NCI-H2107 treated with DMSO at 0.1 percent for 48 hours (cell line): ENCODE results near the gene NUFIP1.
"Not testable (repeated sequence)": the region's sequence is repeated elsewhere in the genome, so short reads cannot be mapped to it uniquely, and the experiment has no call there.

ENCODE experiments used
- DNase-seq: peaks from one replicate; lab custom pipeline; 2025; ENCODE audit not compliant: unreplicated experiment; lab: John Stamatoyannopoulos, UW

Gene NUFIP1

GRCh38 chr13:44920013-44920412 is 69.3 kb downstream of the NUFIP1 start:
- no peak for DNase-seq

DNA sequence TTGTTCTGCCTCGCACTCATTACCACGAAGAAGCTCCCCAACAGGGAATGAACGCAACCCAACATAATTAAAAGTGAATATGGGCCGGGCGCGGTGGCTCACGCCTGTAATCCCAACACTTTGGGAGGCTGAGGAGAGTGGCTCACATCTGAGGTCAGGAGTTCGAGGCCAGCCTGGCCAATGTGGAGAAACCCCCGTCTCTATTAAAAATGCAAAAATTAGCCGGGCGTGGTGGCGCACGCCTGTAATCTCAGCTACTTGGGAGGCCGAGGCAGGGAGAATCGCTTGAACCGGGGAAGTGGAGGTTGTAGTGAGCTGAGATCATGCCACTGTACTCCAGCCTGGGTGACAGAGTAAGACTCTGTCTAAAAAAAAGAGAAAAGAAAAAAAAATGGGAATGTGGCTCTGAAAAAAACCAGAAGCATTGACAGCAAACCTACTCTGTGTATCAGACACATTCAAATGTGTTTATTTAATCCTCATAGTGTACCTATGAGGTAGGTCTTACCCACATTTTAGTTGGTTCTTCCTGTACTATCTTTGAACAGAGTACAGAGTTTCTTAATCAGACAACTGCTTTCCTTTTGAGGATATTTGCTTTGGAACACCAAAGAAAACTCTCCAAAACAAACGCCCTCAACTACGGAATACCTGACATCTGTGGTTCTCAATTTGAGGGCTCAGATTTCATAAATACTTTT is 70.0 kb downstream of the NUFIP1 start:
- no peak for DNase-seq

GRCh38 chr13:44918326-44919103 is 70.8 kb downstream of the NUFIP1 start:
- no peak for DNase-seq

DNA sequence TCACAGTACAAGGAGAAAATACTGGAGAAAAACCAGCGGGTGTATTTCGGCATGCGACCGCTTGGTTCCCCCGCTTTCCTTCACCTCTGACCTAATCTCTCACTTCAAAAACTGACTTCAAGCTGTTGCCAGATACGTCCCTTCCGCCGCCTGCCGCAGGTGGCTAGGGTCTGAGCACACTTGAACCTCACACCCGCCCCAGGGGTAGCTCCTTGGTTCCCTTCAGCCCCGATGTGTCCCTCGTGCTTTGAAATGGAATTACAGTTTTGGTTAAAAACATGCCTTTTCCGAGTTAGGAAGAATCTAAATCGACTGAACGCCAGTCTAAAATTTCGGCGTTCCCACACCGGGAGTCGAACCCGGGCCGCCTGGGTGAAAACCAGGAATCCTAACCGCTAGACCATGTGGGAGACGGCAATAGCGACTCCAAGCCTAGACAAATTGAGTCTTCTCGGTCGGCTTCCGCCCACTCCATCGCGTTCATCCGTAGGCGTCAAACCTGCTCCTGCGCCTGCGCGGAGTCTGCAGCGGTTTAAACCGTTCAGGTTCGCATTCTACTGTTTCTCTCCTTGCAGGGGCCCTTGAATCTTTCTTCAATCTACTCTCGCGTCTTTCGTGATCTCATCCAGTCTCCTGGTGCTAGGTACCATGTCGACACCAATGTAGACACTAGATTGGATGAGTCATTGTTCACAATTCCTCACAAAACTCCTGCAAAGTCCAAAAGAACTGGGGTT is 71.5 kb downstream of the NUFIP1 start:
- DNase-seq: peak; percentile 92

- DNase-seq: no peak
Observed at GRCh38 chr13:44912278-44913016, 76.8 kb downstream of the NUFIP1 start.

DNA sequence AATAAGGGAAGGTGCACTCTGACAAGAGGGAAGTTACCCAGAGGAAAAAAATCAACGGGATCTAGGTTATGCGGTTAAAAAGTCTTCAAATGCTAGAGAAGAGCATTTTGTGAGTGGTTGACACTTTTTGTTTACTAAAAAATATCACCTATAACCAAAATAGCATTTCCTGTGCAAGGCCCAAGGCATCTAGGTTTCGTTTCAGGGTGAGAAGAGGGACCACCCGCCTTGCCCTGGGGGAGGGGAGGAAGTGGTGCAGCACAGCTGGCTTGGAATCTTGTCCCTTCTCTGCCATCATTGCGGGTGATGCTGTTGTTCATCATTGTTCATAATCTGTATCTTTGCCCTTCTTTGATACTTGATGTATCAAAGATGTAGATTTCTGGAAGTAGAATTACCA is 80.6 kb downstream of the NUFIP1 start:
- no peak for DNase-seq

DNA sequence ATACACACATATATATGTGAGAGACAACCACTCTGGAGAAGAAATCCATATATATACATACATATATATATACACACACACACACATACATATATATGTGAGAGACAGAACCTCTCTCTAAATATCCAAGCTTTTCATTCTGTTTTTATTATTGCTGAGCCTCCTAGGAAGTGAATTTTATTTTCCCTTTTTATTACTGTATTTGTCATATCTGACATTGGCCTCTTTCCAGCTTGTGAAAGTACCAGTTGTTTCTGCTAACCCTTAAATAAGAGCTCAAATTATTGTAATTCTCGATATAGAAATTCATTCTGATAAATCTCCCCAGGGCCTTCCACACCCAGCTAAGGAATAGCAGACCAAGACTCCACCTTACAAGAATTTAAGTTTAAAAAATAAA is 81.0 kb downstream of the NUFIP1 start:
- no peak for DNase-seq

- DNase-seq: peak; percentile 49
Observed at GRCh38 chr13:44906713-44907112, 82.6 kb downstream of the NUFIP1 start.

GRCh38 chr13:44906230-44906629 is 83.0 kb downstream of the NUFIP1 start:
- no peak for DNase-seq

GRCh38 chr13:44905556-44905955 is 83.7 kb downstream of the NUFIP1 start:
- DNase-seq: no peak

- DNase-seq: no peak
Observed at GRCh38 chr13:44904967-44905366, 84.3 kb downstream of the NUFIP1 start.

- DNase-seq: no peak
Observed at GRCh38 chr13:44903574-44903985, 85.7 kb downstream of the NUFIP1 start.

GRCh38 chr13:44902738-44903137 is 86.5 kb downstream of the NUFIP1 start:
- no peak for DNase-seq

DNA sequence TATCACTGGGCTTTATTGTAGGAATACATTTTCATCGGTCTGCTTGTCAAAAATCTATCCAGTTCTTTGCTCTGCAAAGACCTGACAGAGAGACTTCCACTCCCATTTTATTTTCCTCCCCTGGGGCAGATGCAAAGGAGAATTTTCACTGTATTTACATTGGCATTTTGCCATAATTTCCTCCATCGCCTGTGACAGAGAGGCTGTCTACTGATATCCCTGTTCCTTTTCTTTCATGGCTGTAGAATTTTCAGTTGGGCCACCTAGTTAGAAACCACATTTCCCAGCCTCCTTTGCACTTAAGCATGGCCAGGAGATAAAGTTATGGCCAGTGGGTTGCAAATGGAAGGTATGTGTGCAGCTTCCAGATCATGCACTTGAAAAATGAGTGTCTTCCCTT is 89.3 kb downstream of the NUFIP1 start:
- DNase-seq: peak; percentile 59

DNA sequence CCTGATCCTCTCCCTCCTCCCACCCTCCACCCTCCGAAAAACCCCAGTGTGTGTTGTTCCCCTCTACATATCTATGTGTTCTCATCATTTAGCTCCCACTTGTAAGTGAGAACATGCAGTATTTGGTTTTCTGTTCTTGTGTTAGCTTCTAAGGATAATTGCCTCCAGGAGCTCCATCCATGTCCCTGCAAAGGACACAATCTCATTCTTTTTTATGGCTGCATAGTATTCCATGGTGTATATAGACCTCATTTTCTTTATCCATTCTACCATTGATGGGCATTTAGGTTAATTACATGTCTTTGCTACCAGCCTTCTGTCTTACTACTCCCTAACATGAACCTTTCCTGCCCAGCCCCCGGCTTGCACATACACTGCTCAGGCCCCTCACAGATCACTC is 91.0 kb downstream of the NUFIP1 start:
- DNase-seq: not testable (repeated sequence)

DNA sequence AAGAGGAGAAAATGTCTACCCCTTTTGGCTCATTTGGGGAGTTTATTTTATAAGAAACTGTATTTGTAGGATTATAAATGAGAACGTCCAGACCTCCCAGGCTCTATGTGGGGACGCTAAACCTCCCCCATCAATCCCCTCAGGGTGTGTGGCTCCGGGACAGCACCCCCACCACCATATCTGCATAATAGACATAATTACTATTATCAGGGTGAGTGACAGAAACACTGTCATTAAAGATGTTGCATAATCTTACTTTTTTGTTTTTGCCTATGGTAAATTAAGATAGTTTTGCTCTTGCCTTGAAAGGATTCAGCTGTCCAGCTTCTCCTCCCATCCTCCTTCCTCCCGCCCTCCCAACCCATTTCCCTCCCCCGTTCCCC is 93.3 kb downstream of the NUFIP1 start:
- no peak for DNase-seq

GRCh38 chr13:44895264-44895952 is 93.9 kb downstream of the NUFIP1 start:
- DNase-seq: no peak

GRCh38 chr13:44894001-44894770 is 95.1 kb downstream of the NUFIP1 start:
- no peak for DNase-seq
